GM12878 (cell line): ENCODE data around the gene SNF8. TPM values are rescaled to one million over a fixed set of nuclear protein-coding genes. Genes with fewer than 3 reads are reported as not detected.

Source experiments
- ATAC-seq: fragments of 200-7000 bp; cut with Tn5 transposase; 3 replicates; pipeline ENCODE4 v1.9.1; 2020; ENCODE audit warnings: mild to moderate bottlenecking, moderate library complexity
- BruUV-seq: library from RNA; stranded (reverse); fragments of 400-500 nt; replicated peaks from 2 replicates; lab custom pipeline; 2021; lab: Mats Ljungman, UMichigan
- CTCF ChIA-PET: fragments of 300-600 bp; sonication (Branson Sonifier 250); formaldehyde crosslinking; extraction: SDS; loops from one replicate; lab custom pipeline; 2021; ENCODE audit warnings: inconsistent platforms; lab: Yijun Ruan, JAX
- POLR2A ChIA-PET: fragments of 350-600 bp; formaldehyde crosslinking; extraction: SDS; loops from one replicate; lab custom pipeline; 2021; ENCODE audit warnings: inconsistent platforms; lab: Charles Lee
- RAD21 ChIA-PET: fragments of 300-600 bp; sonication (Branson Sonifier 250); formaldehyde crosslinking; loops from one replicate; lab custom pipeline; 2023; ENCODE audit warnings: antibody characterized with exemption; ENCODE audit not compliant: unreplicated experiment; lab: Charles Lee
- SMC1A ChIA-PET: fragments of 300-600 bp; sonication (Branson Sonifier 250); formaldehyde crosslinking; loops from one replicate; lab custom pipeline; 2023; ENCODE audit not compliant: unreplicated experiment, uncharacterized antibody; lab: Charles Lee
- DNase-seq: peaks from one replicate; pipeline ENCODE4 v3.0.0-alpha.2; 2011; ENCODE audit warnings: low read depth, low spot score
- FAIRE-seq: peaks from 3 replicates; lab custom pipeline; 2011; peaks lifted over from hg19 to GRCh38; lab: Jason Lieb, UNC
- H2AFZ ChIP-seq: 2 replicates; pipeline ENCODE4 v1.6.0; 2011; ENCODE audit warnings: low read depth, low read length, control low read depth; ENCODE audit not compliant: control insufficient read depth
- H3K27ac ChIP-seq: 2 replicates; pipeline ENCODE4 v1.5.1; 2011; ENCODE audit warnings: control low read depth; ENCODE audit not compliant: control insufficient read depth, insufficient read depth
- H3K27me3 ChIP-seq, 2 experiments: replicated peaks in 1 of 2; 2 replicates each; pipeline versions ENCODE4 v1.6.0 to v1.6.1; 2011; ENCODE audit warnings: low read length in 1 of 2; ENCODE audit not compliant: control insufficient read depth in 2 of 2, insufficient read depth in 2 of 2
- H3K36me3 ChIP-seq, 2 experiments: 2 replicates each; pipeline ENCODE4 v1.5.1; 2011; ENCODE audit warnings: low read length in 1 of 2; ENCODE audit not compliant: control insufficient read depth in 2 of 2, insufficient read depth in 2 of 2
- H3K4me1 ChIP-seq: 2 replicates; pipeline ENCODE4 v1.6.1; 2011; ENCODE audit warnings: mild to moderate bottlenecking, low read length, moderate library complexity, mixed read lengths; ENCODE audit not compliant: control insufficient read depth, insufficient read depth
- H3K4me2 ChIP-seq: 2 replicates; pipeline ENCODE4 v1.6.0; 2011; ENCODE audit warnings: control low read depth; ENCODE audit not compliant: control insufficient read depth, insufficient read depth
- H3K4me3 ChIP-seq: fragments of 200-600 bp; sonication (generic); 2 replicates; pipeline ENCODE4 v1.5.1; 2016
- H3K79me2 ChIP-seq: 2 replicates; pipeline ENCODE4 v1.6.0; 2011; ENCODE audit warnings: low read length; ENCODE audit not compliant: control insufficient read depth, insufficient read depth
- H3K9ac ChIP-seq: 2 replicates; pipeline ENCODE4 v1.8.0; 2011; ENCODE audit warnings: low read length, control low read depth, mixed read lengths; ENCODE audit not compliant: control insufficient read depth, insufficient read depth
- H3K9me3 ChIP-seq: replicated peaks from 3 replicates; pipeline ENCODE4 v1.5.1; 2011; ENCODE audit warnings: mild to moderate bottlenecking, low read length; ENCODE audit not compliant: control insufficient read depth, insufficient read depth
- H4K20me1 ChIP-seq: 2 replicates; pipeline ENCODE4 v1.6.0; 2011; ENCODE audit not compliant: control insufficient read depth, insufficient read depth
- CEBPZ ChIP-seq: fragments of 150-350 bp; IDR thresholded peaks from 2 replicates; pipeline ENCODE4 v1.6.1; 2016; ENCODE audit warnings: low read depth, low read length
- EGR1 ChIP-seq, 2 experiments: IDR thresholded peaks; 1 replicate in 1 of 2; 2 replicates in 1 of 2; pipeline ENCODE4 v1.6.1; 2011 to 2012; ENCODE audit warnings: low read depth in 2 of 2, low read length in 2 of 2, borderline replicate concordance in 1 of 2, mild to moderate bottlenecking in 1 of 2, moderate library complexity in 1 of 2
- EP300 ChIP-seq, 2 experiments: fragments of 150-350 bp in 1 of 2; IDR thresholded peaks; 2 replicates each; pipeline ENCODE4 v1.6.1; 2011 to 2012; ENCODE audit warnings: low read depth in 2 of 2, low read length in 2 of 2, borderline replicate concordance in 1 of 2, improper control_type of control experiment in 1 of 2, inconsistent platforms in 1 of 2; ENCODE audit not compliant: control insufficient read depth in 1 of 2
- ESRRA ChIP-seq: IDR thresholded peaks from 2 replicates; pipeline ENCODE4 v1.6.1; 2012; ENCODE audit warnings: mild to moderate bottlenecking, low read length, improper control_type of control experiment
- HCFC1 ChIP-seq: fragments of 150-350 bp; IDR thresholded peaks from 2 replicates; pipeline ENCODE4 v1.6.1; 2014; ENCODE audit warnings: low read length
- KAT2A ChIP-seq: conservative IDR thresholded peaks from 2 replicates; pipeline ENCODE4 v1.6.1; 2011; ENCODE audit warnings: low read depth, low read length; ENCODE audit not compliant: control insufficient read depth
- NFIC ChIP-seq: IDR thresholded peaks from 2 replicates; pipeline ENCODE4 v1.6.1; 2012; ENCODE audit warnings: low read depth, mild to moderate bottlenecking, inconsistent platforms, low read length, moderate library complexity
- RAD21 ChIP-seq: IDR thresholded peaks from 2 replicates; pipeline ENCODE4 v1.6.1; 2011; ENCODE audit warnings: mild to moderate bottlenecking, low read depth, low read length, moderate library complexity; ENCODE audit not compliant: insufficient read depth
- SMC3 ChIP-seq: IDR thresholded peaks from 2 replicates; pipeline ENCODE4 v1.6.1; 2011; ENCODE audit warnings: low read length, improper control_type of control experiment, borderline replicate concordance
- TCF12 ChIP-seq: IDR thresholded peaks from 2 replicates; pipeline ENCODE4 v1.6.1; 2011; ENCODE audit warnings: low read depth, mild to moderate bottlenecking, low read length
- USF1 ChIP-seq: IDR thresholded peaks from 2 replicates; pipeline ENCODE4 v1.6.1; 2011; ENCODE audit warnings: borderline replicate concordance, low read depth, mild to moderate bottlenecking, moderate library complexity, mixed read lengths, low read length; ENCODE audit not compliant: insufficient read depth; ENCODE audit errors: extremely low read length
- ZBED1 ChIP-seq: IDR thresholded peaks from 2 replicates; pipeline ENCODE4 v1.6.1; 2016; ENCODE audit warnings: borderline replicate concordance
- ZNF274 ChIP-seq: IDR thresholded peaks from one replicate; pipeline ENCODE4 v1.8.0; 2011; ENCODE audit not compliant: insufficient read length, insufficient read depth
- WGBS: methylation state at CpG from one replicate; pipeline ENCODE4 v1.1.6; 2016; ENCODE audit warnings: low lambda C conversion rate; ENCODE audit not compliant: insufficient replicate concordance, insufficient coverage; ENCODE audit errors: missing lambda C conversion rate; 5-methylcytosine and 5-hydroxymethylcytosine counted together
- in situ Hi-C: fragments of 300-500 bp; cut with MboI; formaldehyde crosslinking; loops from 9 replicates; pipeline ENCODE4 v1.14.3; 2018; ENCODE audit warnings: mixed read lengths
- intact Hi-C: fragments of 100-400 bp; cut with micrococcal nuclease; formaldehyde crosslinking; loops from one replicate; pipeline ENCODE4 v1.14.2; 2022; ENCODE audit not compliant: unreplicated experiment
- polyA plus RNA-seq, 11 experiments: library from polyadenylated mRNA; depleted of rRNA in 4 of 11; unstranded in 6 of 11; stranded (reverse) in 5 of 11; fragments of >200 nt; fragmentation: Nextera tagmentation in 4 of 11; fragmentation: Illumina TruSeq in 1 of 11; extraction: Ambion mirVana in 4 of 11; extraction: Trizol in 1 of 11; gene quantifications; 1 replicate in 1 of 11; 2 replicates in 10 of 11; pipeline versions ENCODE4 v1.2.1 to v1.2.3, GENCODE V29; 2011 to 2016; ENCODE audit warnings: inconsistent platforms in 2 of 11, missing spikeins in 2 of 11, low read depth in 1 of 11
- total RNA-seq, 4 experiments: library from RNA; depleted of rRNA in 3 of 4; stranded (reverse); fragments of >200 nt in 3 of 4; fragmentation: Illumina TruSeq in 1 of 4; extraction: Trizol in 1 of 4; gene quantifications; 2 replicates each; pipeline versions ENCODE4 v1.2.1 to v1.2.3, GENCODE V29; 2013 to 2021

The SNF8 gene
- total and polyA plus RNA-seq, 10 of the 15 experiments (the other 5 are each of a cell fraction or from before 2014, with no cell fraction given): 6.1 to 228 (median 95.6) TPM

- TF ChIP-seq HCFC1 (no peak), ZBED1 (no peak), EP300 (IDR thresholded peaks at IDR 0.05; ENCODE audit: borderline replicate concordance in 1 of 2, control insufficient read depth in 1 of 2, low read depth in 2 of 2, low read length in 2 of 2) (no peak), ESRRA (no peak), TCF12 (no peak)
Observed at GRCh38 chr17:48905987-48906515, 38.6 kb downstream of the SNF8 start (continued).

- 76% methylated on average over 7 of the region's 7 CpGs for WGBS
- no peak overlapping the region for H3K27ac ChIP-seq
- no peaks in the 10 kb centered on the region for H3K9me3 ChIP-seq
- in situ Hi-C loops (no loop called here), intact Hi-C loops (no loop called here)
- no peaks in the 10 kb centered on the region for H3K36me3 ChIP-seq
- POLR2A ChIA-PET: interaction anchor here (0.7 kb wide), 1 partner anchor 10 kb away, joined by 3 read pairs; no protein-coding TSS in a partner anchor
- no peak overlapping the region for H3K9ac ChIP-seq
- FAIRE-seq (no peak), ATAC-seq (no peak), DNase-seq (no peak)
- no TSS peak for BruUV-seq
- H4K20me1 ChIP-seq: no peaks in the 10 kb centered on the region
- no peak overlapping the region for H3K4me3 ChIP-seq
- H3K27me3 ChIP-seq: no peaks in the 10 kb centered on the region
- no peak overlapping the region for H2AFZ ChIP-seq
- RAD21 ChIA-PET: no interaction called here
- SMC1A ChIA-PET: interaction anchor here (0.7 to 1.8 kb wide), 3 partner anchors 10 to 19 kb away, joined by 4 to 5 read pairs (median 5); no protein-coding TSS in a partner anchor
- peaks cover 18% of the 10 kb centered on the region for H3K79me2 ChIP-seq
- H3K4me2 ChIP-seq: no peak overlapping the region
- CTCF ChIA-PET: interaction anchor here (0.6 to 0.7 kb wide), 2 partner anchors 11 to 15 kb away, joined by 3 to 4 read pairs; no protein-coding TSS in a partner anchor
- H3K4me1 ChIP-seq: no peaks in the 10 kb centered on the region
- no peak for TF ChIP-seq ZNF274
- no peak for TF ChIP-seq RAD21
- no peak for TF ChIP-seq EGR1 (IDR thresholded peaks at IDR 0.05; ENCODE audit: borderline replicate concordance in 1 of 2, low read depth in 2 of 2, low read length in 2 of 2)
- TF ChIP-seq USF1: no peak
- no peak for TF ChIP-seq SMC3
- TF ChIP-seq CEBPZ: no peak
- TF ChIP-seq NFIC: no peak
- TF ChIP-seq KAT2A: no peak
Observed at GRCh38 chr17:48904428-48904827, 40.2 kb downstream of the SNF8 start.
